ENCODE results near the gene SYNGR3. TPM values are rescaled to one million over a fixed set of nuclear protein-coding genes. Genes with fewer than 3 reads are reported as not detected.
A peak's percentile ranks its signal among the peaks of the same experiment; 100 is the strongest.

SYNGR3 gene
- total and polyA plus RNA-seq, 2 of the 13 experiments (the other 11 are each of a cell fraction or from before 2014, with no cell fraction given) = 0.97 to 5.7 TPM

DNA sequence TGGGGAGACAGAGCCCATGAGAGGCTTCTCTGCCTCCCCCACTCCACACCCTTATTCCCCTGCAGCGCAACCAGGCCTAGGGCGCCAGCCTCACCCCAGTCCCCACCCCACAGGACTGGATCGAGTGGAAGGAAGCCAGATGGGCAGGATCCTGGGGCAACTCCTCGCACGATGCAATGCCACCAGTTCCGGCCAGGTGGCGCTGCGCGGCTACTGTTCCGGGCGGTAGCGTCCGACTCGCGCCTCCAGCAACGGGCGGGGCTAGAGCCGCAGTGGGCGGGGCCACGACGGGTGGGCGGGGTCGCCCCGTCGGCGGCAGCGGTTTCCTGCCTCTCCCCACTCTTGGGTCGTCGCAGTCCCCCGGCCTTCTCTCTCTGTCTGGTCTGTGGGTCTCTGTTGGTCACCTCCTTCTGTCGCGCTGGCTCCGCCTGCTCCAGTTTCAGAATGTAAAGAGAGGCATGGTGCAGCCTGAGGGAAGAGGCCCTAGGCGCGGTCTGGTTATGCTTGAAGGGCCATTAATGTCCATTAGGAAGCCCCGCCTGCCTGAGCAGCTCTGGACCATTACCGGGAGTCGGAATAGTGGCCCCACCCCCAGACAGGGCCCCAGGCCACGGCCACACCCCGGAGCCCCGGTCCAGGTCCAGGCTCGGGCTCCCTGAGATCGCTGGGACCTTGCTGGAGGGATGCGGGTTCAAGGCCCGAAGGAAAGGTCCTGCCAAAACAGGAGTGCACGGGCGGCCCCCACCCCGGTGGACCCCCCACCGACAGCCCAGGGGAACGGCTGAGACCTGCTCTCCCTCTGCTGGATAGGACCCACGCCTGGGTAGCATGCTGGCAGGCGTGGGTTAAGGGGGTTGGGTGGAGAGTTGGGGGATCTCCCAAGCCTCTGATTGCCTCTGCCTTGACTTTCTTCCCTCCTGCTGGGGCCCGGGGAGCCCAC lies 33.6 kb downstream of the SYNGR3 start (continued):
- TF ChIP-seq SMAD3 (CRISPR knock-in tag; IDR thresholded peaks at IDR 0.05) (0 out of 2 replicates have a peak, but pooled peaks have one; percentile 34), PRMT3 (CRISPR knock-in tag; IDR thresholded peaks at IDR 0.05; ENCODE audit: borderline replicate concordance, low read depth) (no peak), PHF8 (CRISPR knock-in tag; IDR thresholded peaks at IDR 0.05) (peak; percentile 66), NFE2L2 (IDR thresholded peaks at IDR 0.05; ENCODE audit: low read length) (no peak), IRF9 (CRISPR knock-in tag; IDR thresholded peaks at IDR 0.05; ENCODE audit: borderline replicate concordance) (no peak), MLLT10 (CRISPR knock-in tag; IDR thresholded peaks at IDR 0.05) (no peak), ZNF275 (CRISPR knock-in tag; IDR thresholded peaks at IDR 0.05; ENCODE audit: borderline replicate concordance) (no peak), MYC (CRISPR knock-in tag; IDR thresholded peaks at IDR 0.05; ENCODE audit: borderline replicate concordance) (0 out of 2 replicates have a peak, but pooled peaks have one; percentile 21), ATF6 (CRISPR knock-in tag; conservative IDR thresholded peaks at IDR 0.05) (no peak), FOSL1 (CRISPR knock-in tag; IDR thresholded peaks at IDR 0.05; ENCODE audit: borderline replicate concordance) (no peak), NFE2L1 (CRISPR knock-in tag; IDR thresholded peaks at IDR 0.05; ENCODE audit: borderline replicate concordance) (no peak), IRX3 (CRISPR knock-in tag; IDR thresholded peaks at IDR 0.05; ENCODE audit: borderline replicate concordance, low read depth) (no peak), ZNF780A (CRISPR knock-in tag; IDR thresholded peaks at IDR 0.05) (no peak), ZFP82 (CRISPR knock-in tag; IDR thresholded peaks at IDR 0.05; ENCODE audit: borderline replicate concordance) (no peak), TEF (CRISPR knock-in tag; IDR thresholded peaks at IDR 0.05) (no peak), ZNF879 (CRISPR knock-in tag; IDR thresholded peaks at IDR 0.05) (no peak), ZNF737 (CRISPR knock-in tag; IDR thresholded peaks at IDR 0.05; ENCODE audit: borderline replicate concordance) (no peak)
- TF ChIP-seq, protein P1, sequence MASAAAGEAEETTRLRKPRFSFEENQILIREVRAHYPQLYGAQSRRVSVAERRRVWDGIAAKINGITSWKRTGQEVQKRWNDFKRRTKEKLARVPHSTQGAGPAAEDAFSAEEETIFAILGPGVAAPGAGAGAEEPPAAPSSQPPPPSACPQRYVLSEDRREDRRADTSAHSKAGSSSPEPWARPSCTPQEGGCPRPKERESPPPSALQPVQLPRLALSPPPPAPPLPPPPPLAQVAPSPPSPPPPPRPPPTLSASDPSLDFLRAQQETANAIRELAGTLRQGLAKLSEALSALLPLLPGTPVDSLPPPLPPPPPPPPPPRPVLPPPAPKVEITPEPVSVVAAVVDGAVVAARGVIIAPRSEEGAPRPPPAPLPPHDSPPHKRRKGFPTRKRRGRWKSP (CRISPR knock-in tag; IDR thresholded peaks at IDR 0.05) = peak; percentile 49; the same call in 1 of the 2 replicates
- TF ChIP-seq, protein P2, sequence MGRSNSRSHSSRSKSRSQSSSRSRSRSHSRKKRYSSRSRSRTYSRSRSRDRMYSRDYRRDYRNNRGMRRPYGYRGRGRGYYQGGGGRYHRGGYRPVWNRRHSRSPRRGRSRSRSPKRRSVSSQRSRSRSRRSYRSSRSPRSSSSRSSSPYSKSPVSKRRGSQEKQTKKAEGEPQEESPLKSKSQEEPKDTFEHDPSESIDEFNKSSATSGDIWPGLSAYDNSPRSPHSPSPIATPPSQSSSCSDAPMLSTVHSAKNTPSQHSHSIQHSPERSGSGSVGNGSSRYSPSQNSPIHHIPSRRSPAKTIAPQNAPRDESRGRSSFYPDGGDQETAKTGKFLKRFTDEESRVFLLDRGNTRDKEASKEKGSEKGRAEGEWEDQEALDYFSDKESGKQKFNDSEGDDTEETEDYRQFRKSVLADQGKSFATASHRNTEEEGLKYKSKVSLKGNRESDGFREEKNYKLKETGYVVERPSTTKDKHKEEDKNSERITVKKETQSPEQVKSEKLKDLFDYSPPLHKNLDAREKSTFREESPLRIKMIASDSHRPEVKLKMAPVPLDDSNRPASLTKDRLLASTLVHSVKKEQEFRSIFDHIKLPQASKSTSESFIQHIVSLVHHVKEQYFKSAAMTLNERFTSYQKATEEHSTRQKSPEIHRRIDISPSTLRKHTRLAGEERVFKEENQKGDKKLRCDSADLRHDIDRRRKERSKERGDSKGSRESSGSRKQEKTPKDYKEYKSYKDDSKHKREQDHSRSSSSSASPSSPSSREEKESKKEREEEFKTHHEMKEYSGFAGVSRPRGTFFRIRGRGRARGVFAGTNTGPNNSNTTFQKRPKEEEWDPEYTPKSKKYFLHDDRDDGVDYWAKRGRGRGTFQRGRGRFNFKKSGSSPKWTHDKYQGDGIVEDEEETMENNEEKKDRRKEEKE (IDR thresholded peaks at IDR 0.05) = no peak

Measured in HepG2 (cell line).